NCI-H526 (cell line): Measurements from ENCODE around the gene CLASP2.
A peak's percentile ranks its signal among the peaks of the same experiment; 100 is the strongest.
"Not testable (repeated sequence)": the region's sequence is repeated elsewhere in the genome, so short reads cannot be mapped to it uniquely, and the experiment has no call there.

ENCODE experiments used
- DNase-seq, 2 experiments: peaks; one replicate each; lab custom pipeline; 2025; lab: John Stamatoyannopoulos, UW

The CLASP2 gene

GRCh38 chr3:33687406-33688010, 30.5 kb downstream of the CLASP2 start:
- DNase-seq: no peak

GRCh38 chr3:33682770-33683169, 35.3 kb downstream of the CLASP2 start:
- no peak for DNase-seq

GRCh38 chr3:33681667-33682066, 36.4 kb downstream of the CLASP2 start:
- DNase-seq: no peak

GRCh38 chr3:33678073-33678472, 40.0 kb downstream of the CLASP2 start:
- DNase-seq: no peak

- not testable (repeated sequence) for DNase-seq
Observed at GRCh38 chr3:33673436-33673835, 44.6 kb downstream of the CLASP2 start.

- DNase-seq: no peak
Observed at GRCh38 chr3:33668618-33669017, 49.4 kb downstream of the CLASP2 start.

- no peak for DNase-seq
Observed at GRCh38 chr3:33665294-33665693, 52.8 kb downstream of the CLASP2 start.

GRCh38 chr3:33664195-33664594, 53.9 kb downstream of the CLASP2 start:
- no peak for DNase-seq

- DNase-seq: no peak
Observed at GRCh38 chr3:33663042-33663441, 55.0 kb downstream of the CLASP2 start.

- DNase-seq: peak in 1 of 2 experiments; percentile 3
Observed at GRCh38 chr3:33659856-33660434, 58.1 kb downstream of the CLASP2 start.

- peak; percentile 93 to 94 for DNase-seq
Observed at GRCh38 chr3:33658991-33659848, 58.8 kb downstream of the CLASP2 start.

- peak in 1 of 2 experiments; percentile 29 for DNase-seq
Observed at GRCh38 chr3:33658621-33658990, 59.4 kb downstream of the CLASP2 start.

GRCh38 chr3:33658039-33658438, 60.0 kb downstream of the CLASP2 start:
- DNase-seq: no peak

- DNase-seq: no peak
Observed at GRCh38 chr3:33652736-33653135, 65.3 kb downstream of the CLASP2 start.

GRCh38 chr3:33651101-33651500, 67.0 kb downstream of the CLASP2 start:
- not testable (repeated sequence) for DNase-seq

GRCh38 chr3:33650495-33650894, 67.6 kb downstream of the CLASP2 start:
- no peak for DNase-seq

GRCh38 chr3:33648793-33649192, 69.3 kb downstream of the CLASP2 start:
- DNase-seq: no peak

- DNase-seq: no peak
Observed at GRCh38 chr3:33646406-33646805, 71.6 kb downstream of the CLASP2 start.

- DNase-seq: peak in 1 of 2 experiments; percentile 32
Observed at GRCh38 chr3:33645060-33645647, 72.9 kb downstream of the CLASP2 start.

GRCh38 chr3:33644582-33644981, 73.5 kb downstream of the CLASP2 start:
- no peak for DNase-seq

- DNase-seq: no peak
Observed at GRCh38 chr3:33642806-33643205, 75.2 kb downstream of the CLASP2 start.

GRCh38 chr3:33639889-33640288, 78.2 kb downstream of the CLASP2 start:
- no peak for DNase-seq

GRCh38 chr3:33637482-33637881, 80.6 kb downstream of the CLASP2 start:
- DNase-seq: peak; percentile 20 to 50
